ENCODE results near the gene POR.

The POR gene

DNA sequence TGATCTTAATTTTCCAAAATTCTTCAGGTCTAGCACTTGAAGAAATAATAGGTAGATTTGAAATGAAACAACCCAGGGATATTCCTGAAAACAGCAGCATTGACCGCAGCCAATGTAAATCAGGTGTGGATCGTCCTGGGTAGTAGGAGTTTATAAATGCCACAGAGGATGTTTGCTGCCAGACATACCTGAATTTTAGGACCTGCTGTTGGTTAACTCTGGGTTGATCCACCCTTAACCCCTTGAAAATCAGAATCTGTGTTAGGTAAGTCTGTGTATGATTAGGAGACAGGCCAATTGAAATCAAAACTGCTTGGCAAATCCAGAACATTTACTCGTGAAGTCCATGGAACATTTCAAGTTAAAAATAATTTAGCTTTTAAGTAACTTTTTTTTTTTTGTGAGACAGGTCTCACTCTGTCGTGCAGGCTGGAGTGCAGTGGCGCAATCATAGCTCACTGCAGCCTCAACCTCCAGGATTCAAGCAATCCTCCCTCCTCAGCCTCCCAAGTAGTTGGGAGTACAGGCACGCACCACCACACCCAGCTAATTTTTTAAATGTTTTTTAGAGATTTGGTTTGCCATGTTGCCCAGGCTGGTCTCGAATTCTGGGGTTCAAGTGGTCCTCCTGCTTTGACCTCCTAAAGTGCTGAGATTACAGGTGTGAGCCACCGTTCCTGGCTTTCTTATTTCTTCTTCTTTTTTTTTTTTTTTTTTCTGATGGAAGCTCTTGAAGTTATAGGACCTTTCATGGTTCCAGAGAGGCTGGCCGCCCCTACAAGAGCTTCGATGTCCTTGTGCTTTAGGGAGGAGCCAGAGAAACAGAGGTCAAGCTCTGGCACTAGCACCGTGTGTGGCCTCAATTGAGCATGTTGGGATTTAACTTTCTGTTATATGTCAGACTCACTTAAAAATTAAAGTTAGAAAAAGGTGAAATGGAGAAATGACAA lies 2.0 kb downstream of the POR start:
- DNase-seq (ENCODE audit: low read depth): no peak

DNA sequence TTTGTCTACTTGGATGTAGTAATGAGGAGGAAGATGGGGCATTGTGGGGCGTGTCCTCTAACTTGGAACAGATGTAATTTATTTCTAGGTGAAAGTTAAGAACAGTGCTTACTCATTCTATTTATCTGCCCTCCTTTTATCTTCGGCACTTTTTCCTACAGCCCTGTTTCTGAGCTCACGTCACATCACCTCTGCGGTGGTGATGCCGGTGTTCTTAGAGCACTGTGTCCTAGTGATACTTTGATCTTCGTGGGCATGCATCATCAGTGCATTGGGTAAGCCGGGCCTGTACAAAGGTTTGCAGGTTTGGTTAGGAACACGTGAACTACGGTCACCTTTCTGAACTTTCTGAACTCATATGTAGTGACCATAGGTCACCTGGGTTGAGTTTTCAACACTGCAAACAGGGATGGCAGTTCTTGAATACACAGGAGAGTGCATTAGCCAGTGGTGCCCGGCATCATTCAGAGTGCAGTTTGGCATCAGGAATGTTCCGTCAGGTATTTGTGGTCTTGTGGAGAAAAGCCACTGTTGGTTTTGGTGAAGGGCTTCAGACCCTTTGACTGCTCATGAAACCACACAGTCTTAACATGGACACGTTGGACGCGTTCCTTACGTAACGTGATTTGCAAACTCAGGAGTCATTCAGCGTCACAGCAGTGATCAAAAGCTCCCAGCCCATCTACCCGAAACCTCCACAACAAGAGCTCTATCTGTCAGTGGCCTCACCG lies 5.6 kb downstream of the POR start:
- no peak for DNase-seq (ENCODE audit: low read depth)

DNA sequence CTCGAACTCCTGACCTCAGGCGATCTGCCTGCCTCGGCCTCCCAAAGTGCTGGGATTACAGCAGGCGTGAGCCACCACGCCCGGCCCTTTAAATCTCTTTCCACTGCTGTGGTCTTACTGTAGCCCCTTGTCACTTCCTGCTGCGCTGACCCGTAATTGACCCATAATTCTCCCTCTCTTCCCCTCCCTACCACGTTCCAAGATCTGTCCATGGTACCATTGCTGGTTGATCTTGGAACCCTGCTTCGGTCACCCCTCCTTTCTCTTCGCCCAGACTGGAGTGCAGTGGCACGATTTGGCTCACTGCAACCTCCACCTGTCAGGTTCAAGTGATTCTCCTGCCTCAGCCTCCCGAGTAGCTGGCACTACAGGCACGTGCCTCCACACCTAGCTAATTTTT lies 6.5 kb downstream of the POR start:
- DNase-seq (ENCODE audit: low read depth): no peak

DNA sequence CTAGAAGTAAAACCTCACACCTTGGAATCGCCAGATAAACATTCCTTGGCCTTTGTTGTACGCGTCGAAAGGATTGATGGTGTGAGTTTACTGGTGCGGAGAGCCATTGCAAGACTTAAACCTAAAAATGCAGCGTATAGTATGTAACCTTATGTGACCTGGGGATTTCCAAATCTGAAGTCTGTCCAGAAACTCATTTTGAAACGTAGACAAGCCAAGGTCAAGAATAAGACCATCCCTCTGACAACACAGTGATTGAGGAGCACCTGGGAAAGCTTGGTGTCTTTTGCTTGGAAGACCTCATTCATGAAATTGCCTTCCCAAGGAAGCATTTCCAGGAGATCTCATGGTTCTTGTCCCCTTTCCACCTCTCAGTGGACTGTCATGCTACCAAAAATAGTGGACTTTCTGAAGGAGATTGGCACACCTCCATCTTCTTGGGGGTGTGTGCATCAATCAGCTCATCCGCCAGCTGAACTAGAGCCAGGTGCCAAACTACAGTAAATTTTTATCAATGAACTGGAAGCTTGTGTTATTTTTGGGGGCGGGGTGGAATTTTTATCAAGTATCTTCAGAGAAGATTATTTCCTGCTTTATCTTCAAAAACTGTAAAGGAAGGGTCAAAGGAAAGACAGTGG lies 8.1 kb downstream of the POR start:
- no peak for DNase-seq (ENCODE audit: low read depth)

DNA sequence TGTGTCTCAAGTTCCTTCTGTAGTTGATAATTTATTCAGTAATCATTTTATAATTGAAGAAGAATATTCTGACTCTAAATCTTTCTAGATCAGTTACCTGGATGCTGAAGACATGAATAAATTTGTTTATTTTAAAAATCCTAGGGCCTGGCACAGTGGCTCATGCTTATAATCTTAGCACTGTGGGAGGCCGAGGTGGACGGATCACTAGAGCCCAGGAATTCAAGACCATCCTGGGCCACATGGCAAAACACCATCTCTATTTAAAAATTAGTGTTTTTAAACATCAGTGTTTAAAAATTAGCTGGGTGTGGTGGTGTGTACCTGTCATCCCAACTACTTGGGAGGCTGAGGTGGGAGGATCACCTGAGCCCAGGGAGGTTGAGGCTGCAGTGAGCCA lies 9.3 kb downstream of the POR start:
- no peak for DNase-seq (ENCODE audit: low read depth)

DNA sequence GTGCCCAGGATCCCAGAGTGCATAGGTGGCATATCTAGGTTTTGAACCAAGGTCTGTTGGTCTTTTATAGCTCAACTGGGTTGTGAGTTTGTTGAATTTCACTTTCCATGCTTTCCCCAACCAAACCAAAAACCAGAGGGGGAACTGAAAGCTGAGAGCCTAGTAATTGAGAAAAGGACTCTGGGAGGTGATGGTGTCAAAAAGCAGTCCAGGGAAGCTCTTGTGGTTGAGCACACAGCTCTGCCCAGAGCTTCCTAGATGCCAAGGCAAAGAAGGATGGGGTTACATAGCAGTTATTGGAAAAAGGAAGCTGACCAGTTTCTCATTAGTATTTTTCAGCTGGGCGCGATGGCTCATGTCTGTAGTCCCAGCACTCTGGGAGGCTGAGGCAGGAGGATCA lies 9.9 kb downstream of the POR start:
- no peak for DNase-seq (ENCODE audit: low read depth)

DNA sequence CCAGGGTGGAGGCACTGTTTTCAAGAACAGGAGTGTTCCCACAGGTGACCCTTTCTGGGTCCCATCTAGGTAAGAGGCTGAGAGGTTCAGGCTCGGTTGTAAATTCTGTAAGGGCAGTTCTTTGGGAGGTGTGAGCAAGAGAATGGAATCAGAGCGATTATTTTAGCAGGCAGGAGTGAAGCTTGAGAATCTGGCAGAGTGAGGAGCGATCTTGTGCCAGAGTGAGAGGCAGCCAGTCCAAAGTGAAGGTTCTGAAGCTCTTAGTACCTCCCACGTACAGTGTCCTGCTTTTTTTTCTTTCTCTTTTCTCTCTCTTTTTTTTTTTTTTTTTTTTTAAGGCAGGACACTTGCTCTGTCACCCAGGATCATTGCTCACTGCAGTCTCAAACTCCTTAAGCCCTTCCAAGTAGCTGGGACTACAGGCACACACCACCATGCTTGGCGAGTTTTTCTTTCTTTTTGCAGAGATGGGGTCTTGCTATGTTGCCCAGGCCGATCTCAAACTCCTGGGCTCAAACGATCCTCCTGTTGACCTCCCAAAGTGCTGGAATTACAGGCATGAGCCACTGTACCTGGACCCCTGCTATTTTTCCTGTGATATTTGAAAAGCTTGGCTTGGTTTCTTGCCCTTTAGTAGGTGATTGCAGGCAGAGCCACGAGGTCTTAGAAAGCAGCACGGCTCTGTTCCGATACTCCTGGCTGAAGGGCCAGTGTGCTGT lies 10.9 kb downstream of the POR start:
- DNase-seq (ENCODE audit: low read depth): no peak

DNA sequence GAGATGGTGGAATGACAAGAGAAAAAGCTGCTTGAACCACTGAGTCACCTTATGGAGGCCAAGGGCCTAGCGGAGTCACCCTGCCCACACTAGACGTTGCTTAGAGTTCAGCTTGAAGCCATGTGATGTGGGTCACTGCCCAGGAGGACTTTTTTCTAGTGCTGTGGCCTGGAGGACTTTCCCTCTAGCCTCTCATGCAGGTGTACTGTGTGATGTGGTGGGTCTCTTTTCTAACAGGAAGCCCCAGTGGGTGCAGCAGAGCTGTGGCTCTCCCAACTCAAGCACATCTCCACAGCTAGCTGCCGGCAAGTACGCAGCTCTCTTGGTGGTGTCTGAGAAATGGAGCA lies 13.6 kb downstream of the POR start:
- DNase-seq (ENCODE audit: low read depth): no peak

DNA sequence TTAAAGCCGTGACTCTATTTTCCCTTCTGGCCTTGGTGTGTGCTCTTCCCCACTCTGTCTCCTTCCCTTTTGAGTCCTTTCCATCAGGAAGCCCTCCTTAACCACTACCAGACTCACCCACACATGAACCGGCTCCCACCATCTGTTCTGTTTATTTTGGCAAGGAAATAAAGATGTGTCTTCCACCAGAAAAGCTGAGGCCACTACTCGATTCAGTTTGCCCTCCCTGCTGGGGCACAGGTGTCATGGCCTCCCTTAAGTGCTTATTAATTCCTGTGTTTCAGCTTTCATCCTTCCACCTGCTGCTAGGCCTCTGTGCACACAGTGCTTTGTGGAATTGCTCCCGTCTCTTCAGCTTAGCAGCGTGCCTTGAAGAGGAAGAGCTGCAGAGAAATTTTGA lies 16.7 kb downstream of the POR start:
- no peak for DNase-seq (ENCODE audit: low read depth)

DNA sequence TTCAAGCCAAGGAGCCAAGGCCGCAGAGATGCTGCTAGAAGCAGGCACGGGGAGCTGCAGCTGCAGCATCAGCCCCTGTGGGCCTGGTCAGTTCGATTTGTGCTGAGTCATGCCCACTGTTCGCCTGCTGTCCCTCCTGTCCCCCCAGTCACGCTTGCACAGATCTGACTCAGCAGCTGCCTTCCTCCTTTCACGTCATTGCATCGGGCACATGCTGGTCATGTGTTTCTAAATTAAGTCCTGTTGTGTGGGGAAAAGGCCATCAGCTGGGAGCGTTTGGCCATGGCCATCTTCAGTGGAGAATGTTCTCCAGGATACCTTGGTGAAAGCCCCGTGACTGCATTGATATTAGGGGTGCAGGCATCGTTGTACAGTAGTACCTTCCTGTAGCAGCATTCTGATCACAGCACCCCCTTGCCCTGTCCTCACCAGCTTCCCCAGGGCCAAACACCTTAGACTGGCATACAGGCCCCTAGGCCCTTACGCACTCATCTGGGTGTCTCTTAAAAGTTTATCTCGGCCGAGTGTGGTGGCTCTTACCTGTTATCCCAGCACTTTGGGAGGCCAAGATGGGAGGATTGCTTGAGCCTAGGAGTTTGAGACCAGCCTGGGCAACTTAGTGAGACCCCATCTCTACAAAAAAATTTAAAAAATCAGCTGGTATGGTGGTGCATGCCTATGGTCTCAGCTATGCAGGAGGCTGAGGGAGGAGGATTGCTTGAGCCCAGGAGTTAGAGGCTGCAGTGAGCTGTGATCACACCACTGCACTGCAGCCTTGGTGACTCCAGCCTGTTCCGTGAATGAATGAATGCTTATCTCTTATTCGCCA lies 23.2 kb downstream of the POR start:
- peak; percentile 85 for DNase-seq (ENCODE audit: low read depth)

DNA sequence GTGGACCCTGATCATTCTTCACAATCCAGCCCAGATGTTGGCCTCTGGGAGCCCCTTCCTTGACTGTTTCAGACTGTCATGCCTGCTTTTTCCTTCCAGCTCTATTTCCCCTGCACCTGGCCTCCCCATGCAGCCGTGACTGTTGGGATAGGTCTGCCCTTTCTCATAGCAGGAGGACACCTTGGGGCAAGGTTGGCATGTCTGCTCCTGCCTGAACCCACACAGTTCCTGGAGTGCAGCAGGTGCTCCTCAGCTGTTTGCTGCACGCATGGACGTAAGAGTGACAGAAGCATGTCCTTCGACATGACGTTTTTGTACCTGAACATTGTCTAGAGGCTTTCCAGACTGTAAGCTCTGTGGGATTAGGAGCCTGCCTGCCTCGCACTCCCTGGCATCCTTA lies 24.0 kb downstream of the POR start:
- no peak for DNase-seq (ENCODE audit: low read depth)

DNA sequence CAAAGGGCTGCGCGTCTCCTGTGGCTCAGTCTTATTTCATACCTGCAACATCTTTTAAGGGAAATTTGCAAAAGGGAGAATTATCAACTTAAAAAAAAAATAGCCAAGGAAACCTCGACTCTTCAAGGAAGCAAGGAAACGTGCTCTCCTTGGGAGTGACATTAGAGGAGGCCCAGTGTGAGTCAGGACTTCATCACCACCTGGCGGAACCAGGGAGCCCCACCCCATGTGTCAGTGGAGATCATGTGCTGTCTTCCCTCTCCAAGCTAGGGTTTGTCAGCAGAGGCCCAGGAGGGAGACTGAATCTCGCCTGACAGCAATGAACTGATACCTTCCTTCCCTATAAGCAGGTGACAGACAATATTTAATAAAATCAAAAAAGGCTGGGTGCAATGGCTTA lies 28.9 kb downstream of the POR start:
- peak; percentile 28 for DNase-seq (ENCODE audit: low read depth)

DNA sequence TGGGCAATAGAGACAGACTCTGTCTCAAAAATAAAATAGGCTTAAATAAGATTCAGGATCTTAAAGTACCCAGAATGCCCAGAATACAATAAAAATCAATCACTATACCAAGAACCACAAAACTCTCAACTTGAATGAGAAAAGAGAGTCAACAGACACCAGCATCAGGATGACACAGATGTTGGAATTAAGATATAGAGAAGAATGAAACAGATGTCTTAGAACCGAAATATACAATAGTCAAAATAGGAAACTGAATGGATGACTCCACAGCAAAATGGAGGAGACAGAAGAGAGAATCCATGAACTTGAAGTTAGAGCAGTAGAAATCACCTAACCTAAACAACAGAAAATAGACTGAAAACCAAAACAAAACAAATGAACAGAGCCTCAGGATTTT lies 29.6 kb downstream of the POR start:
- no peak for DNase-seq (ENCODE audit: low read depth)

DNA sequence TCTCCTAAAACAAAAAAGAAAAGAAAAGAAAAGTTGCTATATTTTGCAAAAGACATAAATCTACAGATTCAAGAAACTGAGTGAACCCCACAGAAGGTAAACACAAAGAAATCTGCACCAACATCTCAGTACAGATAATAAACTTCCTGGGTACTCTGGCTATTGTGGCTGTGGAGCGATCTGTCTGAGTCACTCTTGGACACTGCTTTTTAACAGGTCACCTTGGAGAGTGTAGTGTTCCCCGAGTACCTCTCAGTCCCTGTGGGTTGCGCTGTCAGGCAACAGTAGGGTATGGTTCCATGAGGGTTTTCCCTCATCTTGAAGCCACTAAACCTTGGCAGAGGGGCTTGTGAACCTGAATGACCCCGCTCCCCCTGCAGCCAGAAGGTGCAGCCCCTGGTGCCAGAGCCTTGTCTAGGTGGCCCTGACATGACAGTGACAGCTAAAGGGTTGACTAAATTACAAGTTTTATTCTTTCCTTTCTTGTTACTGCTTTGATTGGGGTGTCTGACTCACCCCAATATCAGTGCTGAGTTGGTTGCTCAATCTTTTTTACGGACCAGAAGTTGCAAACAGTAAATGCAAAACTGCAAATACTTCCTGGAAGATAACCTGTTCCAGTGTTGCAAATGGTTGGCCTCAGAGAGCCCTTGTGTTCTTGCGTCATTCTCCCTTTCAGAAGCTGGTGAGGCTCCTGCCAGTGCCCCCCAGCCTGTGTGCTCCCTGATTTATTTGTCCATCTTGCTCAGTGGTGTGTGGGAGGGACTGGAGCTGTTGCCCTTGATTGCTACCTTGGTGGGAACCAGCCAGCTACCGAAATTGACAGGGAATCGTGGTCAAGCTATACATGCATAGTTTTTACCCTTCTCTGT lies 30.6 kb downstream of the POR start:
- no peak for DNase-seq (ENCODE audit: low read depth)

DNA sequence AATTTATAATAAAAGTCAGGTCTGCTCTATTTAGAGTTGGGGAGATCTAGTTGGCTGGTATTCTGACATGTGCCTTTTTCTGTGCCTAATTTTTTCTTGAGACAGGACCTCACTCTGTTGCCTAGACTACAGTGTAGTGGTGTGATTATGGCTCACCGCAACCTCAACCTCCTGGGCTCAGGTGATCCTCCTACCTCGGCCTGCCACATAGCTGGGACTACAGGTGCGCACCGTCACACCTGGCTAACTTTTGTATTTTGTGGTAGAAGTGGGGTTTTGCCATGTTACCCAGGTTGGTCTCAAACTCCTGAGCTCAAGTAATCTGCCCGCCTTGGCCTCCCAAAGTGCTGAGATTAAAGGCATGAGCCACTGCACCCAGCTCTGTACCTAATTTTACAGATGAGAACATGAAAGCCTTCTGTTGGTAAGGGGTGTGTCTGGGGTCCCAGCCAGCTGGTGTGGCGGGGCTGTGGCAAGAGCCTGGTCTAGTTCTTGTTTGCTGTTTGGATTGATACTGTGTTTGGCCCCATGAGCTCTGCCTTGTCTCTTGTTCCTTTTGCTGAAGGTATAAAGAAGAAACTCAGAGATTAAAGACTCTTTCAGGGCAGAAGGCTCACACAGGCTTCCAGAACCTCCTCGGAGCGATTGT lies 31.4 kb downstream of the POR start:
- no peak for DNase-seq (ENCODE audit: low read depth)

DNA sequence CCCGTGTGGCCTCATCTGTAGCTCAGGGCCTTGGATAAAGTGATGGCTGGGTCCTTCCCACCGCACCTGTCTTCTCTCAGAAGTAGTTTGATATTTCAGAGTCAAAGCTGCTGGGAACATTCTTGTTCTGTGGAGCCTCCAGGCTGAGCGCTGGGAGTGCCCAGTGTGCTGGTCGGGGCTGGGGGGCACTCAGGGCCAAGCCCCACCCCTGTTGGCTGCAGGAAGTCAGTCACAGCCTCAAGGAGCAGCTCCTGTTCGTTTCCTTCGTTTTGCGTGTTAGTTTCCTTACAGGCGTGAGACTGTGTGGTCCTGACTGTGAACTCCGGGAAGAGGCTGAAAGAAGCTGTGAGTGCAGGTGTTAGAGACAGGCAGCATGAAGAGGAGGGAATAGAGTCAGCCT lies 33.2 kb downstream of the POR start:
- DNase-seq (ENCODE audit: low read depth): no peak

DNA sequence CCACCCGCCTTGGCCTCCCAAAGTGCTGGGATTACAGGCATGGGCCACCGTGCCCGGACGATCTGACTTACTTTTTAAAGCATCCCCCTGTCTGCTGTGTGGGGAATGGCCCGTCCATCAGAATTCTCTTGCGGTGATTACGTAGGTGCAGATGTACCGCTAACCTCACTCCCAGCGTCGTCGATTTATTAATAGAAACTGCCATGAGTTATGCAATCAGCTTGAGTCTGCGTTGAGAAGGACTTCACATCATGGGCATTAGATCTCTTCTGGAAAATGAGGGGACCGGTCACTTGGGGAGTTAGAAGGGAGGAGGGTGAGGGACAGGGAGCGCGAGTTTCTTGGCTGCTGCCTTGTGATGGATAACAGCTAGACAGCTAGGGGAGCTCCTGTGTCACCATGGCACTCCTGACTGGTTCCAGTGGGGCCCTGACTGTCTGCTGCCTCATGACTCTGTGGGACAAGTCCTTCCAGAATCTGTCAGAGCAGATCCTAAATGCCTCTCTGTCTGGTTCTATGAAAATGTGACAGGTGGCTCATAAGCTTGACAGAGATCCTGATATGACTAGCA lies 35.2 kb downstream of the POR start:
- no peak for DNase-seq (ENCODE audit: low read depth)

DNA sequence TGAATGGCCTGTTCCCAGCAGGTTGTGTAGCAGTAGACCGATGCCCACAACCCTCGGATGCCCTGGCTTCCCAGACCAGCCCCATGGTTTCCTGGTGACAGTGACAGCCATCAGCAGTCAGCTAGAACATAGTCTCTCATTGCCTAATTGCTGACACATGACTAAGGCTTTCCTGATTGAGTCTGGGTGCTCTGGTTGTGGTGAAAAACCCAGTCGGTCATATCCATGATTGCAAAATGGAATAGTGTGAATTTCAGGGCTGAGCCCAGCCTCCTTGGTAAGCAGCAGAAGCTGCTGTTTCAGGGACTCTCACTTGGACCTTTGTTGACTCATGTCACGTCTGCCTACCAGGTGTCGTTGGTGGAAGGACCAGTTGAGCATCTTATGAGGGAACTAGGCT lies 36.6 kb downstream of the POR start:
- peak; percentile 62 for DNase-seq (ENCODE audit: low read depth)

DNA sequence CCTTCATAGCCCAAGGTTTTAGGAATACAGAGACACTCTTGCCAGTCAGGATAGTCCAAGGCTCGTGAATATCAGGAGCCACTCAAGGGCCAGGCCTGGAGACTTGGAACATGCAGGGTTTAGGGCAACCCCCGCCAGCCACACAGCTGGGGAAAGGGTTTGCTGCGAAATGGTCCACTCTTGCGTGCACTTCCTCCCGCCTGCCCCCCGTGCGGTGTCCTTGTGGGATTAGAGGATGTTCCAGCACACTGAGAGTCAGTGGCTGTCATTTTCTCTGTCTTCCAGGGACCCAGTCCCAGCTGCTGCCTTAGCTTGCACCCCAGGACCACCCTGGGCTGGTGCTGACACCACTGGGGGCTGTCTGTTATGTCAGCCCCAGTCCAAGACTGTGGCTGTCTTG lies 38.5 kb downstream of the POR start:
- DNase-seq (ENCODE audit: low read depth): no peak

DNA sequence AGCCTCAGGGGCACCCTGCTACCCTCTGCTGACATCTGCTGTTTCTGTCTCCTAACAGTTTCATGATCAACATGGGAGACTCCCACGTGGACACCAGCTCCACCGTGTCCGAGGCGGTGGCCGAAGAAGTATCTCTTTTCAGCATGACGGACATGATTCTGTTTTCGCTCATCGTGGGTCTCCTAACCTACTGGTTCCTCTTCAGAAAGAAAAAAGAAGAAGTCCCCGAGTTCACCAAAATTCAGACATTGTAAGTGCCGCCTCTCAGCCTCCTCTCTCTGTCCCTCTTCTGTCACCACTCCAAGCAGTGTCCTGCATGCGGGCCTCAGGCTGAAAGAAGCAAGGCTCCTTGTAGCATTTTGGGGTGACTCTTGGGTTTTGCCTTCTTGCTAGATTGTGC lies 39.0 kb downstream of the POR start:
- DNase-seq (ENCODE audit: low read depth): no peak
